Activated naive CD4-positive, alpha-beta T cell treated with anti-CD3 and anti-CD28 coated beads, Interleukin-2, amount 50 U/mL, for 24 hours (primary cell): ENCODE data around the gene PRPF39.
"Not testable (repeated sequence)": the region's sequence is repeated elsewhere in the genome, so short reads cannot be mapped to it uniquely, and the experiment has no call there.

Source experiments
- H3K27ac Mint-ChIP-seq: one replicate; pipeline ENCODE4 v1.8.0; 2021; ENCODE audit warnings: mild to moderate bottlenecking, mixed read lengths
- H3K27me3 Mint-ChIP-seq: one replicate; pipeline ENCODE4 v1.8.0; 2021; ENCODE audit warnings: mixed read lengths
- H3K36me3 Mint-ChIP-seq: one replicate; pipeline ENCODE4 v1.8.0; 2021; ENCODE audit warnings: mixed read lengths
- H3K4me1 Mint-ChIP-seq: one replicate; pipeline ENCODE4 v1.8.0; 2021; ENCODE audit warnings: mixed read lengths
- H3K4me3 Mint-ChIP-seq: one replicate; pipeline ENCODE4 v1.8.0; 2021; ENCODE audit warnings: mild to moderate bottlenecking, mixed read lengths
- H3K9me3 Mint-ChIP-seq: one replicate; pipeline ENCODE4 v1.8.0; 2021; ENCODE audit warnings: mixed read lengths

The PRPF39 gene

DNA sequence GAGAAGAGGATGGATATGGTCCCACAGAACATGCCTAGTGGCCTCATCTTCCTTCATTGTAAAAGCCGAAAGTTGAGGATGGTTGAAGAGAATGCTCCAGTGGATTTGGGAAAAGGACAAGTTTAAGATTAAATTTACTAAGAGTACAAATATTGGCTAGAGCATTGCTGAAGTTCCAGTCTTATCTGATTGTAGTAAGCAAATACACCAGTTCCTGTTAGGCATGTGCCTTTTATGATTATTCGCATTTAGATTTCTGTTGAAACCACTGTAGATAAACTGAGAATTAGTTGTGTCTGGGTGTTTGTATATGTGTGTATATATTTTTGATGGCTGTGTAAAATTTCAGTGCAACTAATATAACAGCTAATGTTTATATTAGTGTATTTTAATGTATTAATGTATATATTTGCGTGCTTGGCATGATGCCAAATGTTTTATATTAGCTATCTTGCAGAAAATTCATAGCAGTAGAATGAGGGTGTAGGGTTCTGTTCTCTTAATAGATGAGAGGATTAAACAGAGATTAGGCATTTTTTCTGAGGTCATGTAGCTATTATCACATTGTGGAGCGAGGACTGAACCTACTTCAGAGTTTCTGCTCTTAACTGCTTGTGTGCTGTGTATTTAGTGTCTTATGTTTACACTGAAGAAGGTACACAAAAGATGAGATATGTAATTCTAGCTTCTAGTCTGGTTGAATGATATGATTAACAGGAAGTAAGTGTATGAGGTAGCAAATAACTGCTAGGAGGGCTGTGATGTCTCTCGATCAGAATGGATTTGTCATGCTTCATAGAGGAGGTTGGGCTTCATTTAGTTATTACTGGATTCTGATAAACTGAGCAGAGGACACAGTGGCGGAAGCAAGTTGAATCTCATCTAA lies 29.2 kb downstream of the PRPF39 start:
- no peaks in the 10 kb centered on the region for H3K27me3 Mint-ChIP-seq
- H3K36me3 Mint-ChIP-seq, result peaks cover 18% of the 10 kb centered on the region
- no peaks in the 10 kb centered on the region for H3K9me3 Mint-ChIP-seq
- peak overlapping the region; percentile 45 for H3K4me3 Mint-ChIP-seq
- H3K4me1 Mint-ChIP-seq, result peaks cover 40% of the 10 kb centered on the region
- peak overlapping the region; percentile 89 for H3K27ac Mint-ChIP-seq

DNA sequence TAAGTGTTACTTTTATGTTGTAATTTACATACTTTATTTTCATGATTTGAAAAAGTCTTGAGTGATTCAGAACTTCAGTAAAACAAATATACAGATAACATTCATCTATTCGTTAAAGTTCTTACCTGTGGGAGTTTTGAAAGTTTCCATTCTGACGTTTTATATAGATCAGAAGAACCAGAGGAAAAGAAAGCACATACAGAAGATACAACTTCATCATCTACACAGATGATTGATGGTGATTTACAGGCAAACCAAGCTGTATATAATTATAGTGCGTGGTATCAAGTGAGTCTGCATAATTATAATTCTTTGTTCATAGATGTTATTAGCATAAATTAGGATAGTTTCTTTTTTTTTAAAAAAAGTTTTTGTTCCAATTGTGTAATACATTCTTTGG lies 30.4 kb downstream of the PRPF39 start:
- Mint-ChIP-seq H3K27ac (peak overlapping the region; percentile 74), H3K4me3 (no peak overlapping the region), H3K36me3 (peaks cover 15% of the 10 kb centered on the region), H3K4me1 (peaks cover 34% of the 10 kb centered on the region), H3K9me3 (no peaks in the 10 kb centered on the region), H3K27me3 (no peaks in the 10 kb centered on the region)

DNA sequence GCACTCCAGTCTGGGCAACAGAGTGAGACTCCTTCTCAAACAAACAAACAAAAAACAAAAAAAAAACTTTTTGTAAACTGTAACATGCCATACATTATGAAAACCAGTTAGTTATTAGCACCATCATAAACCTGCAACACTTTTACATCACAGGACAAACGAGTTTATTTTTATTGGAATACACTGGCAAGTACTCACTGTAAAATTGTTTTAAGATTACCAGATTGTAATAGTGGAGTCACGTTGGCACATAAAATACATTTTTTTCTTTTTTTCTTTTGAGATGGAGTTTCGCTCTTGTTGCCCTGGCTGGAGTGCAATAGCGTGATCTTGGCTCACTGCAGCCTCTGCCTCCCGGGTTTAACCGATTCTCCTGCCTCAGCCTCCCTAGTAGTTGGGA lies 34.7 kb downstream of the PRPF39 start:
- no peaks in the 10 kb centered on the region for H3K9me3 Mint-ChIP-seq
- peak overlapping the region; percentile 12 for H3K27ac Mint-ChIP-seq
- no peaks in the 10 kb centered on the region for H3K27me3 Mint-ChIP-seq
- H3K36me3 Mint-ChIP-seq, result peaks cover 12% of the 10 kb centered on the region
- peaks cover 16% of the 10 kb centered on the region for H3K4me1 Mint-ChIP-seq
- H3K4me3 Mint-ChIP-seq, result no peak overlapping the region

DNA sequence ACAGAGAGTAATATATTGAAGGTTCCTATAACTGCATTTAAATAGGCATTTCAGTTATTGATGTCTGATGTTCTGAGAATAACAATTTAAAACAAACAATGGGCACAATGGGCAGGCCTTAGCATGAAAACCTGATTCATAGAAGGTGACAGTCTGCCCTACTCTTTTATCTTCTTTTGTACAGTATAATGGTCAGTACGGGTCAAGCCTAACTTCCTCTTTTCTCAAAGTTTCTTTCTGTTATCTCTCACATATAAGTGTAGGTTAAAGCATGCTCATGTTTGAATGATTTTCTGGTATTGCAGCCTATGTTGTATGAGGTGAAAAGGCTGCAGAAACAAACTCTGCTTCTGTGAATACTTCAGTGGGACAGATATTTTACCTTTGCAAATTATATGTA lies 36.2 kb downstream of the PRPF39 start:
- H3K4me1 Mint-ChIP-seq, result peaks cover 7% of the 10 kb centered on the region
- no peaks in the 10 kb centered on the region for H3K27me3 Mint-ChIP-seq
- no peak overlapping the region for H3K27ac Mint-ChIP-seq
- no peaks in the 10 kb centered on the region for H3K9me3 Mint-ChIP-seq
- peaks cover 11% of the 10 kb centered on the region for H3K36me3 Mint-ChIP-seq
- no peak overlapping the region for H3K4me3 Mint-ChIP-seq

DNA sequence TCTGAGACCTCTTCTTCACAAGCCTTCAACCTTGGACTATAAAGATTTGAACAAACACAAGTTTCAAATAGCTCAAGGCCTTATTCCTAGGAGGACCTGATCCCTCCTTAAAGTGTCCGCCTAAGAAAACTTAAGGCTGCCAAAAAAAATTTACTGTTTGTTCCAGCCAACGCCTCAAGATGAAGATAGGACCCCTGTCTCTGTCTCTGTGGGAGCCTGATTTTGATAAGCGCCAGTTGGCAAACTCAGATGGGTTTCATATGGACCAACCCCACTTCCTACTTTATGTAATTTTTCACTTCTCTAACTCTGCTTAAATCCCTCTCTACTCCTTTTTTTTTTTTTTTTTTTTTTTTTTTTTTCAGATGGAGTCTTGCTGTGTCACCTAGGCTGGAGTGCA lies 39.4 kb downstream of the PRPF39 start:
- H3K9me3 Mint-ChIP-seq, result no peaks in the 10 kb centered on the region
- H3K27ac Mint-ChIP-seq, result no peak overlapping the region
- peaks cover 10% of the 10 kb centered on the region for H3K4me1 Mint-ChIP-seq
- no peaks in the 10 kb centered on the region for H3K27me3 Mint-ChIP-seq
- no peak overlapping the region for H3K4me3 Mint-ChIP-seq
- H3K36me3 Mint-ChIP-seq, result peaks cover 14% of the 10 kb centered on the region

DNA sequence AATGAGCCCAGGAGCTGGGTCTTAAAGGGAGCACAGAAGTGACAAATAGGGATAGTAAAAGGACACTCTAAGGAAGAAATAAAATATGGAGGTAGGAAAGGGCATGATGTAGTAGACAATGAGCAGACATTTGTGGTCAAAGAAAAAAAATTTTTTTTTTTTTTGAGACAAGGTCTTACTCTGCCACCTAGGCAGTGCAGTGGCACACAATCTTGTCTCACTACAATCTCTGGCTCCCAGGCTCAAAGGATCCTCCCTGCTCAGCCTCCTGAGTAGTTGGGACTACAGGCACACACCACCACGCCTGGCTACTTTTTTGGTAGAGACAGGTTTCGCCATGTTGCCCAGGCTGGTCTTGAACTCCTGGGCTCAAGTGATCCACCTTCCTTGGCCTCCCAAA lies 41.8 kb downstream of the PRPF39 start:
- Mint-ChIP-seq H3K27me3 (no peaks in the 10 kb centered on the region), H3K27ac (no peak overlapping the region), H3K36me3 (peaks cover 10% of the 10 kb centered on the region), H3K4me3 (no peak overlapping the region), H3K9me3 (no peaks in the 10 kb centered on the region), H3K4me1 (peaks cover 15% of the 10 kb centered on the region)

DNA sequence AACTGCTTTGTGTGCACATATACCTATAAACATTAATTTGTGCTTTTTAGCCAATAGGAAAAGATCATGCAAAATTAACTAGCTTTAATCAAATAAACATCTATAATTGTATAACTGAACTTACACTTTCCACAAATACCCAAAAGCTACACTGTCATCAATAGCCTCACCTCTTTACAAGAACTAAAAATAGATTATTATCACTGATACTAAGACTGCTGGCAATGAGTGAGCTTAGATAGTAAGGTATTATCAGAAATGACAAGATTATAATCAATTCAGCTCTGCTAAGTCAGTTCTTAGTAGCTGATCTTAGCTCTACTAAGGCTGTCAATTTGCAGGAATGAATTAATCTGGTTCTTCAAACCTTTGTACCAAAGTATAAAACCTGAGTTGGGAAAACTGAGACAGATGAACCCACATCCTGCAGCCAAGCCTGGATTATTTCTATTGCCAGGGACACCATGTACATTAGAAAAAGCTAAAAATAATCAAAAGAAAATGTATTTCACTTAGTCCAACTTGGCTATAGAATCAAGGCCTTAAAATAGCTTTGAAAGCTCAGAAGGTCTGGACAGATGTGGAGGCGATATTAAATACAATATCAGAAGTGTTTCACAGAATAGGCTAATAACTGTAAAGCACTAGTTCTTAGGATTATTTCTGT lies 45.2 kb downstream of the PRPF39 start:
- Mint-ChIP-seq H3K27me3 (no peaks in the 10 kb centered on the region), H3K4me1 (peaks cover 40% of the 10 kb centered on the region), H3K4me3 (no peak overlapping the region), H3K27ac (no peak overlapping the region), H3K9me3 (no peaks in the 10 kb centered on the region), H3K36me3 (peaks cover 6% of the 10 kb centered on the region)

DNA sequence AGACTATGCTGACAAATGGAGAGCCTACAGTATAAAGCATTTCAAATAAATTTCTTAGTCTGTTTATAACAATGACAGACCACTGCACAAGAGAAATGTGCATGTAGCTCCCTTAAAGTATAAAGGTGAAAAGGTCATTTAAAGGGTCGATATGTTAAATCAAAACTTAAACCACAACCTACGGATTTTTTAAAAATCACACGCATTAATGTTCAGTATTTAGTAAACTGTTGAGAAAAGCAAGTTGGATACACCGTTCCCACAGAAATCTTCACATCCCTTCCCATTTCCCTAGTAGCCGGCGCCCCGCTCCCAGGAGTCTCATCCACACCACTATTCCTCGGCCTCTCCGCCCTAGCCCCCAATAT lies 49.8 kb downstream of the PRPF39 start:
- Mint-ChIP-seq H3K27me3 (no peaks in the 10 kb centered on the region), H3K4me1 (peaks cover 50% of the 10 kb centered on the region)

DNA sequence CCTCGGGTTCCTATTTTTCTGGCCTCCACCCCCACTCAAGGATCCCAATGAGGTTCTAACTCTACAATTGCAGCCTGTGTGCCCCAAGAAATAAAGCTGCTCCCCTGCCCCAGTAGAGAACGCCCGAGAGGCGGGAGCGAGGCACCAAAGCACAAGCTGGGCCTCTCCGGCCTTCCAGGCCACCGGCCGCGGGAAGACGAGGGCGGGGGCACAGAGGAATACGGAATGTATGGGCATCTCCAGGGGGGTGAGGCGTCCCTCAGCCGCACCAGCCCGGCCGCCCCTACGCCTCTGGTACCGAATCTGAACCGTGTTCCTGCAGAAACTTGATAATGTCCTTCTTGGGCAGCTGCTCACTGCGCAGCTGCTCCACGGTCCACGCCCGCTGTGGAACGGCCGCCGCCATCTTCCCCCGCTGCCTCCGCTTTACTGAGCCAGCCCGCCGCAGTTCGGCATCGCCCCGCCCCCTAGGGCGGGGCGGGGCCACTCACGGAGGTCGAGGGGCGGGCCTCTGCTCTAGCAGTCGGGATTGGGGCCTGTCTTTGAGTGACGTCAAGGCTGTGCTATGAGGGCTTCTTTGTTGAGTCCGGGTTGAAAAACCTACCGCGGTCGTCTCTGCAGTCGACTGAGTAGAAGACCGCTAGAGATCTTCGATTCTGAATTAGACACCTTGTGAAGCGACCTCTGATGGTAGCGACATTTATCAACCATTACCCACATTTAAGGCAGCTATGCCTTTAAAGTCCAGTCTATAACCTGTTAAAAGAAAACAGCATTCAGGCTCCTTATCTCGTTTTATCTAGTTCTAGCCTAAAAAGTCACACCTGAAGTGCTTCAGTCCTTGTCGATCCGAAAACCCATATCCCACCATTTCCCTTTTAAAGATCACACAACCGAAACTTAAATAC lies 50.4 kb downstream of the PRPF39 start, which contains the start of gene FKBP3:
FKBP3 (minus strand) TSS at position 431 of the 908 bp plus-strand sequence; CDS start at position 406, 25 bp downstream.
- Mint-ChIP-seq H3K27me3 (no peaks in the 10 kb centered on the region), H3K4me3 (peak within 1 kb of the TSS; percentile 100), H3K4me1 (peaks cover 56% of the 10 kb centered on the region)

More for the DNA sequence above, 49.8 kb downstream of the PRPF39 start:
- H3K4me3 Mint-ChIP-seq, result peak overlapping the region; percentile 100
- peak overlapping the region; percentile 97 for H3K27ac Mint-ChIP-seq
- H3K9me3 Mint-ChIP-seq, result no peaks in the 10 kb centered on the region
- no peaks in the 10 kb centered on the region for H3K36me3 Mint-ChIP-seq

DNA sequence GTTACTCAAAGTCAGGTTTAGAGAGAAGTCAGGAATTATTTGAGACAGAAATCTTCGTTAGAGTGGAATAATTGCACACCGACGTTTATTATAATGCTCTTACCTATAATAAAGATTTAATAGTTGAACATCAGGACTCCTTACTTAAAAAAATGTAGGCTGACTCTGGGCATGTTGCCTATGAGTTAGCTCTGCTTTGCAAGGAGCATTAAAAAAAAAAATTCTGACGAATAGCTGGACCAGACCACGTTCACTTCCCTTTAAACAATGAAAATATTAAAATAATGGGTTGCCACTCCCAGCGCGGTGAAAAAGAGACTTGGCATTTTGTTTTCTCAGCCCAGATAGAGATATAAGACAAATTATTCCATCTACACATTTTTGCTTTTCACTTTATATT lies 51.2 kb downstream of the PRPF39 start:
- no peaks in the 10 kb centered on the region for H3K36me3 Mint-ChIP-seq
- H3K27me3 Mint-ChIP-seq, result no peaks in the 10 kb centered on the region
- H3K9me3 Mint-ChIP-seq, result no peaks in the 10 kb centered on the region
- peaks cover 55% of the 10 kb centered on the region for H3K4me1 Mint-ChIP-seq
- peak overlapping the region; percentile 100 for H3K4me3 Mint-ChIP-seq
- peak overlapping the region; percentile 97 for H3K27ac Mint-ChIP-seq

More for the DNA sequence above, 50.4 kb downstream of the PRPF39 start, which contains the start of gene FKBP3:
- no peaks in the 10 kb centered on the region for H3K9me3 Mint-ChIP-seq
- H3K36me3 Mint-ChIP-seq, result no peaks in the 10 kb centered on the region
- H3K27ac Mint-ChIP-seq, result peak within 1 kb of the TSS; percentile 97

DNA sequence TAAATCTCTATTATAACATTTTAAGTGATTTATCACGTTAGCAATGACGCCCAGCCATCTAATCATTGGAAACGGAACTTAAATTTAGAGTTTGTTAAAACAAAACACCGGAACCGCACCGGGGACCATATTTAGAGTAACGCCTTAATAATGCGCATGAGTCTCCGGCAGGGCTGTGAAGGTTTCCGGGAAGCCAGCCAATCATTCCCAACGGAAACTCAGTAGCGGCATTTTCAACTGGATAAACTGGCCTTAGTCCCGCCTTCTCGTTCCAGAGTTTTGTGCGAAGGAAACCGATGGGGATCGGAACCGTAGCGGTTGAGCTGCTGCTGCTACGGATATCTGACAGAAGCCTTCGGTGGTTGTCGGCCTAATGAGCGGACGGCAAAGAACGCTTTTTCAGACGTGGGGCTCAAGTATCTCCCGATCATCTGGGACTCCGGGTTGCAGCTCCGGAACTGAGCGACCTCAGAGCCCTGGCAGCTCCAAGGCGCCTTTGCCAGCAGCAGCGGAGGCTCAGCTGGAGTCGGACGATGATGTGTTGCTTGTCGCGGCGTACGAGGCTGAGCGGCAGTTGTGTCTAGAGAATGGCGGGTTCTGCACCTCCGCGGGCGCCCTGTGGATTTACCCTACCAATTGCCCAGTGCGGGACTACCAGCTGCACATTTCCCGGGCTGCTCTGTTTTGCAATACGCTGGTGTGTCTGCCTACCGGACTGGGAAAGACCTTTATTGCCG lies 51.9 kb downstream of the PRPF39 start, which contains the start of gene FANCM:
FANCM (plus strand) TSS at position 272 of the 737 bp plus-strand sequence; CDS start at position 374, 102 bp downstream.
- Mint-ChIP-seq H3K4me3 (peak within 1 kb of the TSS; percentile 100), H3K4me1 (peaks cover 57% of the 10 kb centered on the region), H3K27me3 (no peaks in the 10 kb centered on the region), H3K27ac (peak within 1 kb of the TSS; percentile 97), H3K9me3 (no peaks in the 10 kb centered on the region), H3K36me3 (no peaks in the 10 kb centered on the region)

DNA sequence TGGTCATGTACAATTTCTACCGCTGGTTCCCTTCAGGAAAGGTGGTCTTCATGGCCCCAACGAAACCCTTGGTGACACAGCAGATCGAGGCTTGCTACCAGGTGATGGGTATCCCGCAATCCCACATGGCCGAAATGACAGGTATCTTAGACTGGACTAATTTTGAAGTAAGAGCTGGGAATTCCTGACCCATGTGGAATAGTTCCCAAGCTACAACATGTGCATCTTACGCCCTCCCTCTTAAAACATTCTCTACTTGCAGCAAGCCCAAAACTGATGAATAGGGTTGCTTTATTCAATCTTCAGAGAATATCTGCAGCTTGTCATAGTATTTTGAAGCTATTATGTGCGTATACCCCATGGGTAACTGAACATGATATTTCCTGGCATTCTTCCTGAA lies 52.5 kb downstream of the PRPF39 start:
- peaks cover 54% of the 10 kb centered on the region for H3K4me1 Mint-ChIP-seq
- peak overlapping the region; percentile 92 for H3K27ac Mint-ChIP-seq
- H3K9me3 Mint-ChIP-seq, result no peaks in the 10 kb centered on the region
- peak overlapping the region; percentile 100 for H3K4me3 Mint-ChIP-seq
- no peaks in the 10 kb centered on the region for H3K27me3 Mint-ChIP-seq
- H3K36me3 Mint-ChIP-seq, result no peaks in the 10 kb centered on the region

DNA sequence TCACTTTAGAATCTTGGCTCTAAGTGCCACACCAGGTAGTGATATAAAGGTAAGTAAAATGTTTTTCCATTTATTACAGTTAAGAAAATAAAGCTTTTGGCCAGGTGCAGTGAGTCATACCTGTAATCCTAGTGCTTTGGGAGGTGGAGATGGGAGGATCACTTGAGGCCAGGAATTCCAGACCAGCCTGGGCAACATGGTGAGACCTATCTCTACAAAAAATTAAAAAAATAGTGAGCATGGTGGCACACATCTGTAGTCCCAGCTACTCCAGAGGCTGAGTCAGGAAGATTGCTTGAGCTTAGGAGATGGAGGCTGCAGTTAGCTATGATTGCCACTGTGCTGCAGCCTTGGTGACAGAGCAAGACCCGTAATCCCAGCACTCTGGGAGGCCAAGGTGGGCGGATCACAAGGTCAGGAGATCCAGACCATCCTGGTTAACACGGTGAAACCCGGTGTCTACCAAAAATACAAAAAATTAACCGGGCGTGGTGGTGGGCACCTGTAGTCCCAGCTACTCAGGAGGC lies 56.8 kb downstream of the PRPF39 start:
- H3K9me3 Mint-ChIP-seq, result no peaks in the 10 kb centered on the region
- peaks cover 5% of the 10 kb centered on the region for H3K36me3 Mint-ChIP-seq
- no peak overlapping the region for H3K27ac Mint-ChIP-seq
- H3K4me3 Mint-ChIP-seq, result no peak overlapping the region
- H3K4me1 Mint-ChIP-seq, result peaks cover 38% of the 10 kb centered on the region
- no peaks in the 10 kb centered on the region for H3K27me3 Mint-ChIP-seq

DNA sequence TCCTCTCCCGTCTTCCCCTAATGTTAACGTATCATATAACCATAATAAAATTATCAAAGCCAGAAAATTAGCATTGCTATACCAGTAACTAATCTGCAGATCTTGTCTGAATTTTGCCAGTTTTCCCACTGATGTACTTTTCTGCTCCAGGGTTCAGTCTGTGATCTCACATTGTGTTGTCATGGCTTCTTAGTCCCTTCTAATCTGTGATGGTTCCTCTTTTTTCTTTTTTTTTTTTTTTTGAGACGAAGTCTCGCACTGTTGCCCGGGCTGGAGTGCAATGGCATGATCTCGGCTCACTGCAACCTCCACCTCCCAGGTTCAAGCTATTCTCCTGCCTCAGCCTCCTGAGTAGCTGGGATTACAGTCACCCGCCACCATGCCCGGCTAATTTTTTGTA lies 58.2 kb downstream of the PRPF39 start:
- H3K4me1 Mint-ChIP-seq, result peaks cover 31% of the 10 kb centered on the region
- H3K36me3 Mint-ChIP-seq, H3K9me3 Mint-ChIP-seq, H3K27ac Mint-ChIP-seq, H3K4me3 Mint-ChIP-seq, H3K27me3 Mint-ChIP-seq: not testable (repeated sequence)
